K562 (cell line): ENCODE measurements around the gene SMAP2. TPM values are rescaled to one million over a fixed set of nuclear protein-coding genes. Genes with fewer than 3 reads are reported as not detected.

ENCODE experiments used
- CBX1 ChIP-seq: sonication (generic); IDR thresholded peaks from 2 replicates; pipeline ENCODE4 v1.6.1; 2016; ENCODE audit warnings: antibody characterized with exemption, low read depth, mild to moderate bottlenecking
- CHD2 ChIP-seq: IDR thresholded peaks from 2 replicates; pipeline ENCODE4 v1.6.1; 2011; ENCODE audit warnings: low read depth, low read length
- E2F1 ChIP-seq: sonication (generic); formaldehyde crosslinking; IDR thresholded peaks from 2 replicates; pipeline ENCODE4 v1.8.1; 2023; ENCODE audit warnings: mild to moderate bottlenecking, missing genetic modification reagents, moderate library complexity
- ELF1 ChIP-seq: fragments of 200-800 bp; sonication (Bioruptor generic); IDR thresholded peaks from 2 replicates; pipeline ENCODE4 v1.6.1; 2016; ENCODE audit warnings: missing genetic modification characterization, missing compliant biosample characterization
- FOXP4 ChIP-seq: sonication (generic); formaldehyde crosslinking; IDR thresholded peaks from 2 replicates; pipeline ENCODE4 v1.8.0; 2022; ENCODE audit warnings: mild to moderate bottlenecking, missing genetic modification reagents, borderline replicate concordance
- HBP1 ChIP-seq: fragments of 450-650 bp; formaldehyde crosslinking; IDR thresholded peaks from 2 replicates; pipeline ENCODE4 v1.4.0; 2022; ENCODE audit warnings: missing genetic modification characterization
- PHF21A ChIP-seq: fragments of 450-650 bp; IDR thresholded peaks from 2 replicates; pipeline ENCODE4 v1.6.1; 2017; ENCODE audit warnings: low read depth, borderline replicate concordance
- SMAD4 ChIP-seq: fragments of 250-450 bp; sonication (Bioruptor Pico); conservative IDR thresholded peaks from 2 replicates; pipeline ENCODE4 v1.8.0; 2021; ENCODE audit warnings: inconsistent platforms, mild to moderate bottlenecking, moderate library complexity
- XRCC4 ChIP-seq: IDR thresholded peaks from one replicate; pipeline ENCODE4 v1.6.1; 2011; ENCODE audit not compliant: insufficient read depth, insufficient read length; ENCODE audit errors: extremely low read depth
- ZBTB11 ChIP-seq, 3 experiments: fragments of 200-800 bp in 1 of 3; fragments of 250-450 bp in 1 of 3; fragments of 450-650 bp in 1 of 3; sonication (Bioruptor Pico) in 1 of 3; sonication (Bioruptor generic) in 1 of 3; formaldehyde crosslinking in 1 of 3; IDR thresholded peaks; 2 replicates each; pipeline versions ENCODE4 v1.6.1 to v1.8.0; 2016 to 2022; ENCODE audit warnings: mild to moderate bottlenecking in 2 of 3, missing genetic modification characterization in 2 of 3, missing compliant biosample characterization in 1 of 3, moderate library complexity in 1 of 3
- ZC3H8 ChIP-seq: fragments of 450-650 bp; IDR thresholded peaks from 2 replicates; pipeline ENCODE4 v1.6.1; 2017
- ZNF224 ChIP-seq: sonication (generic); formaldehyde crosslinking; IDR thresholded peaks from 2 replicates; pipeline ENCODE4 v1.8.0; 2022; ENCODE audit warnings: mild to moderate bottlenecking, missing genetic modification reagents
- ZNF316 ChIP-seq: fragments of 450-650 bp; IDR thresholded peaks from 2 replicates; pipeline ENCODE4 v1.6.1; 2016
- ZNF41 ChIP-seq: fragments of 250-450 bp; sonication (Bioruptor Pico); conservative IDR thresholded peaks from 2 replicates; pipeline ENCODE4 v1.4.0; 2020; ENCODE audit warnings: mild to moderate bottlenecking
- ZNF740 ChIP-seq, 3 experiments: fragments of 200-800 bp in 1 of 3; sonication (Bioruptor generic) in 1 of 3; sonication (generic) in 1 of 3; formaldehyde crosslinking in 1 of 3; IDR thresholded peaks; 2 replicates each; pipeline versions ENCODE4 v1.6.1 to v1.8.0; 2016 to 2022; ENCODE audit warnings: mild to moderate bottlenecking in 2 of 3, missing compliant biosample characterization in 2 of 3, missing genetic modification characterization in 2 of 3, missing genetic modification reagents in 1 of 3
- ZNF764 ChIP-seq: fragments of 250-450 bp; sonication (Bioruptor Pico); IDR thresholded peaks from 2 replicates; pipeline ENCODE4 v1.4.0; 2020; ENCODE audit warnings: low read depth, mild to moderate bottlenecking, moderate library complexity
- ZNF79 ChIP-seq: fragments of 250-450 bp; sonication (Bioruptor Pico); IDR thresholded peaks from 2 replicates; pipeline ENCODE4 v1.4.0; 2020; ENCODE audit warnings: low read depth, mild to moderate bottlenecking, moderate library complexity
- polyA plus RNA-seq, 8 experiments: library from polyadenylated mRNA; depleted of rRNA in 4 of 8; stranded (reverse) in 5 of 8; unstranded in 3 of 8; fragments of >200 nt; fragmentation: Nextera tagmentation in 2 of 8; fragmentation: Illumina TruSeq in 1 of 8; extraction: Ambion mirVana in 2 of 8; extraction: Trizol in 1 of 8; gene quantifications; 2 replicates each; pipeline versions ENCODE4 v1.2.1 to v1.2.3, GENCODE V29; 2011 to 2014; ENCODE audit warnings: inconsistent platforms in 1 of 8, missing spikeins in 1 of 8
- total RNA-seq, 7 experiments: library from RNA; depleted of rRNA in 6 of 7; stranded (reverse); fragments of >200 nt in 6 of 7; fragmentation: Illumina TruSeq in 2 of 7; extraction: Trizol in 2 of 7; gene quantifications; 2 replicates each; pipeline versions ENCODE4 v1.2.1 to v1.2.3, GENCODE V29; 2011 to 2021; ENCODE audit warnings: low replicate concordance in 1 of 7

Gene SMAP2
- total and polyA plus RNA-seq, 9 of the 15 experiments (the other 6 are each of a cell fraction or from before 2014, with no cell fraction given): 38.7 to 212 (median 94.1) TPM

- TF ChIP-seq ZBTB11 (CRISPR knock-in tag; IDR thresholded peaks at IDR 0.05) (no peak), ZNF316 (peak; percentile 94), ZNF41 (no peak), XRCC4 (no peak), HBP1 (no peak), ZNF79 (CRISPR knock-in tag) (no peak), PHF21A (no peak), ZNF740 (CRISPR knock-in tag; IDR thresholded peaks at IDR 0.05) (no peak), ZNF740 (tag; IDR thresholded peaks at IDR 0.05) (no peak), ZNF224 (no peak), CHD2 (no peak), E2F1 (no peak), ZC3H8 (no peak; the same call in 1 of the 2 replicates), CBX1 (no peak), FOXP4 (no peak), SMAD4 (peak; percentile 19; the same call in 1 of the 2 replicates), ELF1 (tag) (peak; percentile 53; the same call in 1 of the 2 replicates), ZNF764 (CRISPR knock-in tag) (no peak)
Measured at GRCh38 chr1:40383488-40384412, 10.2 kb downstream of the SMAP2 start (continued).
